Gastroesophageal sphincter (tissue), 3 donors: ENCODE data around the gene PTS.

ENCODE experiments used
- CTCF ChIP-seq, 4 experiments: fragments of 200-600 bp in 2 of 4; fragments of 450-650 bp in 2 of 4; sonication (generic) in 1 of 4; IDR thresholded peaks; one replicate each; pipeline ENCODE4 v1.5.1; 2017 to 2019; ENCODE audit warnings: antibody characterized with exemption in 4 of 4, mild to moderate bottlenecking in 2 of 4, moderate library complexity in 2 of 4
- EP300 ChIP-seq: sonication (generic); formaldehyde crosslinking; IDR thresholded peaks from one replicate; pipeline ENCODE4 v1.6.1; 2017; ENCODE audit warnings: antibody characterized with exemption, mild to moderate bottlenecking
- POLR2A ChIP-seq, 2 donors: fragments of 450-650 bp; IDR thresholded peaks; one replicate each; pipeline ENCODE4 v1.6.1; 2017; ENCODE audit warnings: antibody characterized with exemption in 2 of 2, mild to moderate bottlenecking in 2 of 2, moderate library complexity in 1 of 2

GRCh38 chr11:112277029-112277428, 50.8 kb downstream of the PTS start:
- TF ChIP-seq EP300 (no peak), CTCF (IDR thresholded peaks at IDR 0.05) (no peak), POLR2A (IDR thresholded peaks at IDR 0.05) (no peak)
